MM.1S (cell line): ENCODE data around the gene RINL.

Experiments used
- DNase-seq: peaks from one replicate; pipeline ENCODE4 v3.0.0-alpha.2; 2015
- H2AFZ ChIP-seq: fragments of 300-600 bp; sonication (generic); 2 replicates; pipeline ENCODE4 v1.6.0; 2016; ENCODE audit warnings: antibody characterized with exemption, low read length
- H3F3A ChIP-seq: fragments of 300-600 bp; sonication (generic); 2 replicates; pipeline ENCODE4 v1.6.1; 2016; ENCODE audit warnings: mild to moderate bottlenecking, antibody characterized with exemption, low read length, moderate library complexity, mixed read lengths; ENCODE audit not compliant: insufficient read depth
- H3K27ac ChIP-seq: fragments of 300-600 bp; sonication (generic); 2 replicates; pipeline ENCODE4 v1.5.1; 2016; ENCODE audit warnings: mild to moderate bottlenecking, low read length
- H3K27me3 ChIP-seq: fragments of 300-600 bp; sonication (generic); replicated peaks from 2 replicates; pipeline ENCODE4 v1.6.0; 2016; ENCODE audit warnings: low read length; ENCODE audit not compliant: insufficient read depth
- H3K36me3 ChIP-seq: fragments of 300-600 bp; sonication (generic); replicated peaks from 2 replicates; pipeline ENCODE4 v1.6.1; 2016; ENCODE audit warnings: mild to moderate bottlenecking, low read length, mixed read lengths; ENCODE audit not compliant: insufficient read depth
- H3K4me1 ChIP-seq: fragments of 300-600 bp; sonication (generic); 2 replicates; pipeline ENCODE4 v1.6.1; 2016; ENCODE audit warnings: low read length, mixed read lengths
- H3K4me2 ChIP-seq: fragments of 300-600 bp; sonication (generic); 2 replicates; pipeline ENCODE4 v1.6.0; 2016; ENCODE audit warnings: low read depth, low read length
- H3K4me3 ChIP-seq: fragments of 300-600 bp; sonication (generic); 2 replicates; pipeline ENCODE4 v1.5.1; 2016; ENCODE audit warnings: low read length, mixed read lengths
- H3K79me2 ChIP-seq: fragments of 300-600 bp; sonication (generic); 2 replicates; pipeline ENCODE4 v1.6.1; 2016; ENCODE audit warnings: mixed run types, low read length, mixed read lengths
- H3K9ac ChIP-seq: fragments of 300-600 bp; sonication (generic); 2 replicates; pipeline ENCODE4 v1.6.1; 2016; ENCODE audit warnings: low read length, mixed read lengths
- H3K9me2 ChIP-seq: fragments of 300-600 bp; sonication (generic); replicated peaks from 2 replicates; pipeline ENCODE4 v1.6.1; 2016; ENCODE audit warnings: mild to moderate bottlenecking, low read length, mixed read lengths; ENCODE audit not compliant: insufficient read depth
- H3K9me3 ChIP-seq: fragments of 300-600 bp; sonication (generic); replicated peaks from 2 replicates; pipeline ENCODE4 v1.6.1; 2016; ENCODE audit warnings: mild to moderate bottlenecking, low read length, mixed read lengths; ENCODE audit not compliant: insufficient read depth
- H4K20me1 ChIP-seq: fragments of 300-600 bp; sonication (generic); 2 replicates; pipeline ENCODE4 v1.6.1; 2016; ENCODE audit warnings: mild to moderate bottlenecking, low read length, moderate library complexity, mixed read lengths; ENCODE audit not compliant: insufficient read depth
- CTCF ChIP-seq: fragments of 300-600 bp; sonication (generic); IDR thresholded peaks from 2 replicates; pipeline ENCODE4 v1.5.1; 2016; ENCODE audit warnings: antibody characterized with exemption, low read length, mixed read lengths
- EZH2 ChIP-seq: fragments of 300-600 bp; sonication (generic); optimal IDR thresholded peaks from 2 replicates; pipeline ENCODE3; 2017; ENCODE audit warnings: low read depth, mild to moderate bottlenecking, antibody characterized with exemption, low read length, mixed read lengths
- EZH2phosphoT487 ChIP-seq: fragments of 300-600 bp; sonication (generic); IDR thresholded peaks from 2 replicates; pipeline ENCODE4 v1.6.1; 2018; ENCODE audit warnings: antibody characterized with exemption, low read length

Gene RINL

GRCh38 chr19:38899447-38900201 lies 21.5 kb upstream of the RINL start, which contains the start of the genes NFKBIB and SIRT2:
Gene NFKBIB, plus strand, starts transcription at chr19:38899969. Its CDS starts 64 bp downstream, at chr19:38900033.
Gene SIRT2, minus strand, starts transcription at chr19:38899618. Its CDS starts 97 bp downstream, at chr19:38899521.
- Histone ChIP-seq H3K9me2 (no peaks in the 10 kb centered on the region), H4K20me1 (no peaks in the 10 kb centered on the region), H3F3A (peaks cover 6% of the 10 kb centered on the region), H2AFZ (peak within 1 kb of the TSS; percentile 92), H3K79me2 (peaks cover 69% of the 10 kb centered on the region), H3K4me3 (peak within 1 kb of the TSS; percentile 94), H3K4me2 (peak within 1 kb of the TSS; percentile 98), H3K27me3 (no peaks in the 10 kb centered on the region), H3K9ac (peak within 1 kb of the TSS; percentile 90), H3K9me3 (no peaks in the 10 kb centered on the region), H3K27ac (peak within 1 kb of the TSS; percentile 60; the same call in 1 of the 2 replicates), H3K4me1 (peaks cover 17% of the 10 kb centered on the region; the same call in 1 of the 2 replicates), H3K36me3 (no peaks in the 10 kb centered on the region)
- peak; percentile 100 for DNase-seq
- TF ChIP-seq CTCF (no peak), EZH2phosphoT487 (no peak), EZH2 (no peak)

- H3K9me3 ChIP-seq = no peaks in the 10 kb centered on the region
- DNase-seq = no peak
- peaks cover 6% of the 10 kb centered on the region for H3F3A ChIP-seq
- peaks cover 64% of the 10 kb centered on the region for H3K79me2 ChIP-seq
- H3K27me3 ChIP-seq = no peaks in the 10 kb centered on the region
- peak overlapping the region; percentile 98 for H3K4me2 ChIP-seq
- H4K20me1 ChIP-seq = no peaks in the 10 kb centered on the region
- H3K36me3 ChIP-seq = no peaks in the 10 kb centered on the region
- TF ChIP-seq EZH2phosphoT487 (no peak), EZH2 (no peak), CTCF (no peak)
- peak overlapping the region; percentile 60; the same call in 1 of the 2 replicates for H3K27ac ChIP-seq
- peak overlapping the region; percentile 90 for H3K9ac ChIP-seq
- no peaks in the 10 kb centered on the region for H3K9me2 ChIP-seq
- peaks cover 17% of the 10 kb centered on the region; the same call in 1 of the 2 replicates for H3K4me1 ChIP-seq
- peak overlapping the region; percentile 92 for H2AFZ ChIP-seq
- H3K4me3 ChIP-seq = peak overlapping the region; percentile 94
Measured at GRCh38 chr19:38898788-38899446, 20.8 kb upstream of the RINL start.

DNA sequence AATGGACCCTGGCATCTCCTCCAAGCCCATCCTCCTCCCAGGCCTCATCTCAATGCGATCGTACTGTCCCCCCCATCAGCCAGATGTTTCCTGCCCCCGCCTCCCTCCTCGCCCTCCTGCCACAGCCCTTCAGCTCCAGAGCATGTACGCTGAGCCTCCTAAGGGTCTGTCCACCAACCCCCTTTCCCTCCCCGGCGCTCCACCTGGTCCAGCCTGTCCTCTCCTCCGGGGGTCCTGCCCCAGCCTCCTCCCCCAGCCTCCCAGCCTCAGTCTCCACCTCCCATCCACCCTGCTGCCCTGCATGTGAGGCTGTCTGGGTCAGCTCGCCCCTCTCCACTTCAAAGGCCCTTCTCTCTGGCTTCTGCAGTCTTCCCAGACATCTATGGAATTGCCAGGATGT lies 16.9 kb upstream of the RINL start:
- Histone ChIP-seq H4K20me1 (no peaks in the 10 kb centered on the region), H3K4me2 (no peak overlapping the region), H3K36me3 (no peaks in the 10 kb centered on the region), H3K9me2 (no peaks in the 10 kb centered on the region), H3K79me2 (peaks cover 33% of the 10 kb centered on the region), H3K27me3 (no peaks in the 10 kb centered on the region), H3F3A (no peaks in the 10 kb centered on the region), H3K4me1 (0 out of 2 replicates have a peak, but pooled peaks cover 10% of the 10 kb centered on the region), H3K4me3 (no peak overlapping the region), H3K27ac (no peak overlapping the region), H3K9me3 (no peaks in the 10 kb centered on the region), H3K9ac (no peak overlapping the region), H2AFZ (no peak overlapping the region)
- no peak for DNase-seq
- TF ChIP-seq EZH2phosphoT487 (no peak), CTCF (no peak), EZH2 (no peak)
